A673 (cell line): ENCODE data around the gene SLC25A43.

Experiments used
- EZH2 ChIP-seq: fragments of 200-600 bp; sonication (generic); IDR thresholded peaks from 2 replicates; pipeline ENCODE4 v1.6.1; 2017; ENCODE audit warnings: borderline replicate concordance, low read depth, mild to moderate bottlenecking, mixed read lengths, antibody characterized with exemption, low read length; ENCODE audit not compliant: poor library complexity, severe bottlenecking
- TF ChIP-seq, protein P1 (sequence below): fragments of 300-800, 200-600 bp; sonication (generic); conservative IDR thresholded peaks from 2 replicates; pipeline ENCODE4 v1.5.1; 2017; ENCODE audit warnings: low read depth, mild to moderate bottlenecking, antibody characterized with exemption, low read length, moderate library complexity, mixed read lengths

DNA sequence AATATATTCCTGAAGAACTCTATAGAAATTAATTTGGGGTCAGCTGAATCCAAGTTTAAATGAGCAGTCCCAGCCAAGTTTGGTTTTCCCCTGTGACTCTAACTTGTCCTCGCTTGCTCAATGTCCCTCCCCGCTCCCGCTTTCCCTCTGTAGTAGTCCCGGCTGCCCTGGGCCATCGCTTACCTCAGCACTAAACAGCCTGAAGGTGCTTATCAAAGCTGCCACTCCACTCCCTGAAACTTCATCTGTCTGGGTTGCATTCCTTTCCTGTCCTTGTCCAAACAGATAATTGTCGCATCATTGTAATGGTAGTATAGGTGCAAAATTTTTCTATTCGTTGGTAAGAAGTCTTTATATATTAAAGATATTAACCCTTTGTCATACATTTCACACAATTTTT lies 12.8 kb downstream of the SLC25A43 start:
- TF ChIP-seq, protein P1, sequence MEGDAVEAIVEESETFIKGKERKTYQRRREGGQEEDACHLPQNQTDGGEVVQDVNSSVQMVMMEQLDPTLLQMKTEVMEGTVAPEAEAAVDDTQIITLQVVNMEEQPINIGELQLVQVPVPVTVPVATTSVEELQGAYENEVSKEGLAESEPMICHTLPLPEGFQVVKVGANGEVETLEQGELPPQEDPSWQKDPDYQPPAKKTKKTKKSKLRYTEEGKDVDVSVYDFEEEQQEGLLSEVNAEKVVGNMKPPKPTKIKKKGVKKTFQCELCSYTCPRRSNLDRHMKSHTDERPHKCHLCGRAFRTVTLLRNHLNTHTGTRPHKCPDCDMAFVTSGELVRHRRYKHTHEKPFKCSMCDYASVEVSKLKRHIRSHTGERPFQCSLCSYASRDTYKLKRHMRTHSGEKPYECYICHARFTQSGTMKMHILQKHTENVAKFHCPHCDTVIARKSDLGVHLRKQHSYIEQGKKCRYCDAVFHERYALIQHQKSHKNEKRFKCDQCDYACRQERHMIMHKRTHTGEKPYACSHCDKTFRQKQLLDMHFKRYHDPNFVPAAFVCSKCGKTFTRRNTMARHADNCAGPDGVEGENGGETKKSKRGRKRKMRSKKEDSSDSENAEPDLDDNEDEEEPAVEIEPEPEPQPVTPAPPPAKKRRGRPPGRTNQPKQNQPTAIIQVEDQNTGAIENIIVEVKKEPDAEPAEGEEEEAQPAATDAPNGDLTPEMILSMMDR, result no peak
- TF ChIP-seq EZH2, result no peak
